HepG2 (cell line): Measurements from ENCODE around the gene ZBTB7B. TPM values are rescaled to one million over a fixed set of nuclear protein-coding genes. Genes with fewer than 3 reads are reported as not detected.

Source experiments
- DMTF1 ChIP-seq: sonication (generic); formaldehyde crosslinking; IDR thresholded peaks from 2 replicates; pipeline ENCODE4 v1.4.0; 2020; ENCODE audit warnings: mild to moderate bottlenecking, missing genetic modification reagents
- ELF4 ChIP-seq: sonication (generic); formaldehyde crosslinking; IDR thresholded peaks from 2 replicates; pipeline ENCODE4 v1.5.0; 2020; ENCODE audit warnings: missing genetic modification reagents, mild to moderate bottlenecking, moderate library complexity, borderline replicate concordance
- KDM5A ChIP-seq: fragments of 200-600 bp; sonication (generic); IDR thresholded peaks from 2 replicates; pipeline ENCODE4 v1.7.0; 2018; ENCODE audit warnings: antibody characterized with exemption, mild to moderate bottlenecking, low read length, borderline replicate concordance
- KLF12 ChIP-seq: sonication (generic); formaldehyde crosslinking; IDR thresholded peaks from 2 replicates; pipeline ENCODE4 v1.4.0; 2020; ENCODE audit warnings: missing genetic modification reagents, borderline replicate concordance
- MTF1 ChIP-seq: sonication (generic); formaldehyde crosslinking; IDR thresholded peaks from 2 replicates; pipeline ENCODE4 v1.5.0; 2020; ENCODE audit warnings: missing genetic modification reagents
- NR3C1 ChIP-seq: sonication (generic); formaldehyde crosslinking; IDR thresholded peaks from 2 replicates; pipeline ENCODE4 v1.4.0; 2020; ENCODE audit warnings: missing genetic modification reagents
- PCBP2 ChIP-seq: fragments of 200-400 bp; formaldehyde crosslinking; optimal IDR thresholded peaks from 2 replicates; pipeline ENCODE3; 2018; ENCODE audit warnings: low read length, low read depth; ENCODE audit not compliant: poor library complexity, severe bottlenecking
- RFX3 ChIP-seq: IDR thresholded peaks from 2 replicates; pipeline ENCODE4 v1.6.1; 2016; ENCODE audit warnings: missing biosample characterization, missing genetic modification reagents
- SMAD3 ChIP-seq: sonication (generic); formaldehyde crosslinking; IDR thresholded peaks from 2 replicates; pipeline ENCODE4 v1.4.0; 2020; ENCODE audit warnings: missing genetic modification reagents
- SNAPC5 ChIP-seq: sonication (generic); formaldehyde crosslinking; IDR thresholded peaks from 2 replicates; pipeline ENCODE4 v1.8.1; 2023; ENCODE audit warnings: mild to moderate bottlenecking, missing genetic modification reagents, borderline replicate concordance
- U2AF2 ChIP-seq: fragments of 200-400 bp; formaldehyde crosslinking; IDR thresholded peaks from 2 replicates; pipeline ENCODE4 v1.6.1; 2017; ENCODE audit warnings: low read depth, mild to moderate bottlenecking, low read length
- XRCC5 ChIP-seq: fragments of 200-400 bp; formaldehyde crosslinking; optimal IDR thresholded peaks from 2 replicates; pipeline ENCODE3; 2017; ENCODE audit warnings: mild to moderate bottlenecking, low read length
- ZBTB39 ChIP-seq: sonication (generic); formaldehyde crosslinking; IDR thresholded peaks from 2 replicates; pipeline ENCODE4 v1.5.0; 2020; ENCODE audit warnings: missing genetic modification reagents
- ZFP91 ChIP-seq: sonication (generic); formaldehyde crosslinking; IDR thresholded peaks from 2 replicates; pipeline ENCODE4 v1.9.0; 2022; ENCODE audit warnings: missing genetic modification reagents, mild to moderate bottlenecking, borderline replicate concordance
- ZNF484 ChIP-seq: sonication (generic); formaldehyde crosslinking; IDR thresholded peaks from 2 replicates; pipeline ENCODE4 v1.5.1; 2020; ENCODE audit warnings: mild to moderate bottlenecking, low read depth, missing genetic modification reagents, borderline replicate concordance
- ZNF569 ChIP-seq: sonication (generic); formaldehyde crosslinking; IDR thresholded peaks from 2 replicates; pipeline ENCODE4 v1.5.0; 2020; ENCODE audit warnings: mild to moderate bottlenecking, missing genetic modification reagents, moderate library complexity, borderline replicate concordance
- polyA plus RNA-seq, 8 experiments: library from polyadenylated mRNA; depleted of rRNA in 3 of 8; stranded (reverse) in 7 of 8; unstranded in 1 of 8; fragments of >200 nt; fragmentation: Illumina TruSeq in 4 of 8; extraction: Trizol in 4 of 8; gene quantifications; 2 replicates each; pipeline versions ENCODE4 v1.2.1 to v1.2.3, GENCODE V29; 2011 to 2016; ENCODE audit warnings: low read depth in 4 of 8, missing spikeins in 1 of 8, mixed read lengths in 1 of 8; ENCODE audit not compliant: insufficient read depth in 1 of 8
- total RNA-seq, 5 experiments: library from RNA; depleted of rRNA; stranded (reverse); fragments of >200 nt; fragmentation: Illumina TruSeq; extraction: Trizol; gene quantifications; 2 replicates each; pipeline ENCODE4 v1.2.3, GENCODE V29; 2016; ENCODE audit warnings: low read depth in 1 of 5

ZBTB7B gene
- total and polyA plus RNA-seq, 2 of the 13 experiments (the other 11 are each of a cell fraction or from before 2014, with no cell fraction given), result 15.5 to 17.5 TPM

GRCh38 chr1:155017041-155017945, 14.7 kb downstream of the ZBTB7B start (continued):
- TF ChIP-seq SNAPC5, result no peak
- peak; percentile 70; the same call in 1 of the 2 replicates for TF ChIP-seq SMAD3 (CRISPR knock-in tag)
- no peak for TF ChIP-seq NR3C1 (CRISPR knock-in tag)
- TF ChIP-seq ZBTB39 (CRISPR knock-in tag), result no peak
- no peak; the same call in 1 of the 2 replicates for TF ChIP-seq ELF4 (CRISPR knock-in tag)
- TF ChIP-seq ZNF569 (CRISPR knock-in tag), result no peak
- TF ChIP-seq DMTF1 (CRISPR knock-in tag), result no peak
- TF ChIP-seq ZFP91 (CRISPR knock-in tag), result peak; percentile 97
- TF ChIP-seq KDM5A, result no peak
- TF ChIP-seq KLF12 (CRISPR knock-in tag), result peak; percentile 94; the same call in 1 of the 2 replicates
- TF ChIP-seq PCBP2, result no peak
- TF ChIP-seq MTF1 (CRISPR knock-in tag), result no peak
- no peak for TF ChIP-seq RFX3
- TF ChIP-seq U2AF2, result no peak
- no peak for TF ChIP-seq ZNF484 (CRISPR knock-in tag)
- peak; percentile 99 for TF ChIP-seq XRCC5
